Embryonic facial prominence (tissue), 1 donor: ENCODE results near the gene SHB.
"Not testable (repeated sequence)": the region's sequence is repeated elsewhere in the genome, so short reads cannot be mapped to it uniquely, and the experiment has no call there.

Experiments used
- DNase-seq: peaks from one replicate; pipeline ENCODE4 v3.0.0-alpha.2; 2016; ENCODE audit errors: extremely low spot score

The SHB gene

DNA sequence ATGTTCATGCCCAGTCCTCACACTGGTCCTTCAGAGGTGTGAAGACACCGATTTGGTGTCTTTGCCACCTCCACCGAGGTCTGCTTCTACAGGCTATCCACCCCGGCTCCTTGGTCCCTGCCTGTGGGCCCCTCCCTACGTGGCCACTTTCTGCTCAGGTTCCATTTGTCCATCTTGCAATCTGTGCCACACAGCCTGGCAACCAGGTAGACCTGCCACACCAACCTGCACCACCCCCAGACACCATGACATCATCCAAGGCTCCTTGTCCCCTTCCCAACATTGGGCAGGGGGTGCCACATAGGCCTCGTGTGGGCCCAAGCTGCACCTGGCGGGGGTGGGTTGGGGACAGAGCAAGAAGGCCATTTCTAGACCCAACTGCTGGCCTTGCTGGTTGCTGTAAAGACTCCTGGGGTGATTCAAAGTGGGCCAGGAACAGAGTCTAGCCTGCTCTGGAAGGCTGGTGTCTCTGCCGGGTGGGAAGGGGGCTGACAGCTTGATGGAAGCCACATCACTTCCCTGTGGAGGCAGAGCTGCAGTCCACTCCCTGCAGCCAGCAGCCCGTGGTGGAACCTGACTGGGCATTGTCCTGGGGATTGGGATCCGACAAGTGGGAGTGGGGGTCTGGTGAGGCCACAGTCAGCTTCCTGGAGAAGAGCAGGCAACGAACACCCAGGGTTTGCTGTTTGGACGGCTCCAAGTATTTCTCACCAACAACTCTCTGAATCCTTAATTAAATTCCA, 99.3 kb downstream of the SHB start:
- no peak for DNase-seq

DNA sequence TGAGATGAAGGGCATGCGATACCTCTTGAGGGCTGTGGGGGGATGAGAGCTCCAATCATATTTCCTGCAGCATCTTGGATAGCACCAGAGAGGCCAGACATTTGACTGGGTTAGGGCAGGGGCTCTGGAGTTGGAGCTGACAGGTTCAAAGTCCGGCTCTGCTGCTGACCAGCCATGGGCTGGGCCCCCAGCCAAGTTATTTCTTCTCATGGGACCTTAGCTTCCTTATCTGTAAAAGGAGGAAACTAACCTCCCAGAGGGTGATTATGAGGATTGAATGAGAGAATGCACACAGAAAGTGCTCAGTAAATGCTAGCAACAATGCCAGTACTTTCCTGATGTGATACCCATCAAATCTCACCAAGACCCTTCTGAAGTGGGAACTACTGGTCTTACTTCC, 99.9 kb downstream of the SHB start:
- no peak for DNase-seq

DNA sequence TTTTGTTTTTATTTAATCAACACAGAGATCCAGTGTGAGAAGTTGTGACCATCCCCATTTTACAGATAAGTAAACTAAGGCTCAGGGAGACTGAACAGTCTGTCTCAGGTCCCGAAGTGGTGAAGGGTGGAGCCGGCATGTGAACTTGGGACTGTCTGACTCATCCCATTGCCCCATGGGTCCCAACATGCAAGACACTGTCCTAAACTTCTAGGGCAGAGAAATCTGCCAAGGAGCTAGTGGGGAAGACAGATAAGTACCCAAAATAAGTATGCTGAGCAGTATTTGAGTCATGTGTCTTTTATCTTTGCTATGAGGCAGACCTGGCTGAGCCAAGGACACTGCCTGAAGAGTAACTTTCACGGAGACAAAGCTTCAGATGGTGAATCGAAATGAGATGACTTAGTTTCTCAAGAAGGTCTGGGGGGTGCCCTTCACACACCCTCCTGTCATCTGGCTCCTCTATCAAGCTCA, 100.8 kb downstream of the SHB start:
- no peak for DNase-seq

- DNase-seq, result no peak
Observed at GRCh38 chr9:37967761-37968080, 101.3 kb downstream of the SHB start.

GRCh38 chr9:37967014-37967760, 101.8 kb downstream of the SHB start:
- DNase-seq, result no peak

DNA sequence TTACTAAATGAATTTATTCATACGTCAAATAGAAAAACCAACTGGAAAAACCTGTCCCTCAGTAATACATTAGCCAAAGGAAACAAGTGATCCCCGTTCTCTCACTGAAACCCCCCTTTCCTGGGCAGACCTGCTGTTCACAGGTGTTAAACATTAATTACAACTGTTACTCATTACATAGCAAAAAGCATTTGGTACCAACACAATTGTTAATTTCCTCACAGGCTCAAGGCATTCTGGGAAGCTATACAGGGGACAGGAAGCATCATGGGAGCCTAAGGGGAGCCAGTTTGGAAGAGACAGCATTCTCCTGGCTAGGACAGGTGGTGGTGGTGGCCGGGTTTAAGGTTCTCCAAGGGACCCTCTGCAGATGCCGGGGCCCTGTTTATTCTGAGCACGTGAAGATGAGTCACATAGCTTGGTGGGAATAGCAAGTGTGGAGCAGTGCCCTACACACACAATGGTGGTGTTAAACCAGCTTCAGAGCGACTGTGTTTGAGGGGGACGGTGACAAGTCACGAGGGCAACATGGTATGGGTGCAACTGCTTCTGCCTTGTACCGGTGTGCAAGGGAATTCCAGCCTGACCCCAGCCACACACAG, 102.5 kb downstream of the SHB start:
- DNase-seq, result no peak

GRCh38 chr9:37965676-37966345, 103.2 kb downstream of the SHB start:
- DNase-seq, result not testable (repeated sequence)

- no peak for DNase-seq
Observed at GRCh38 chr9:37965116-37965515, 103.9 kb downstream of the SHB start.

- no peak for DNase-seq
Observed at GRCh38 chr9:37964740-37965081, 104.3 kb downstream of the SHB start.

GRCh38 chr9:37963936-37964739, 104.9 kb downstream of the SHB start:
- no peak for DNase-seq

DNA sequence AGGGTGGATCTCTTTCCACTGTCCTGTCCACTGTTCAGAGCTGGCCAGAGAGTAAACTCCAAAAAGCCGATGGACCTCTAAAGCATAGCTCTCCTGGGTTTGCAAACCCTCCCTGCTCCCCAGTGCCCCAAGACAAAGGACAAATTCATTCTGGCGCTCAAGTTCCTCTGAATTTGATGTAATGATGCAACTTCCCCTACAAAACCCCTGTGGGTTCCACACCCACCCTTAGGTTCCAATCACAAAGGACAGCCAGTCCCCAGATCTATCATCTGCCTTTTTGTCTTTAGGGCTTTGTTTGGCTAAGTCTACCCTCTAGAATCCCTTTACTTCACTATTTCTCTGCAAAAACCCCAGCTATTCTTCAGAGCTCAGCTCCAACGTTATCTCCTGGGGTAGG, 107.7 kb downstream of the SHB start:
- no peak for DNase-seq

- DNase-seq, result no peak
Observed at GRCh38 chr9:37960631-37961030, 108.4 kb downstream of the SHB start.

- no peak for DNase-seq
Observed at GRCh38 chr9:37959976-37960375, 109.1 kb downstream of the SHB start.

GRCh38 chr9:37958154-37958553, 110.9 kb downstream of the SHB start:
- DNase-seq, result no peak

GRCh38 chr9:37957664-37957953, 111.4 kb downstream of the SHB start:
- DNase-seq, result no peak

GRCh38 chr9:37956904-37957663, 111.9 kb downstream of the SHB start:
- DNase-seq, result no peak

- DNase-seq, result no peak
Observed at GRCh38 chr9:37956423-37956820, 112.6 kb downstream of the SHB start.

DNA sequence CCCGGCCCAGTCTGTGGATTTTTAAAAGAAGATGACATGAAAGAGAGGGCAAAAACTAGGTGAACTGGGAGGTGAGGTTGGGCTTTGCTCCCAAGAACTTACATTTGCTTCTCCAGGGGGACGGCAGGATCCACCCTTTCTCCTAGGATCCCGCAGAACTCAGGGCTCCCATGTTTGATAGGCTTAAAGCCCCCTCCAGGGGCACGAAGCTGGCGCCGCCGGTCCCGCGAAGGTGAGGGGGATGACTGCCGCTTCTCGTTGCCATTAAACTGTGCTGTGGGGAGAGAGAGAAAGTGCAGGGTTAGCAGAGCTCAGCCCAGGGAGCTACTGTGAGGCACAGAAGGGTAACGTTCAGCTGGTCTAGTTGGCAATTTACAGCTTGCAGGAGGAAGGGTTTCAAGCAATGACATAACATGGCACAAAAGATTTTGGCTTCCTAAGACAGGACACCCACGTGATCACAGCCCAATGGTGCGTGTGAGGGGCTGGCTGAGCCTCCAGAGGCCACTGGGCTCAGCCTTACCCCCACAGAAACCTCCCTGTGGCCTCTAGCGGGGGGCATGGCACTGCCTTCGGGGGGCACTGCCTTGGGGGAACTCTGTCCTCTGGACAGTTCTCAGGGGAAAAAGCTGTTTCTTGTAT, 113.1 kb downstream of the SHB start:
- DNase-seq, result no peak

DNA sequence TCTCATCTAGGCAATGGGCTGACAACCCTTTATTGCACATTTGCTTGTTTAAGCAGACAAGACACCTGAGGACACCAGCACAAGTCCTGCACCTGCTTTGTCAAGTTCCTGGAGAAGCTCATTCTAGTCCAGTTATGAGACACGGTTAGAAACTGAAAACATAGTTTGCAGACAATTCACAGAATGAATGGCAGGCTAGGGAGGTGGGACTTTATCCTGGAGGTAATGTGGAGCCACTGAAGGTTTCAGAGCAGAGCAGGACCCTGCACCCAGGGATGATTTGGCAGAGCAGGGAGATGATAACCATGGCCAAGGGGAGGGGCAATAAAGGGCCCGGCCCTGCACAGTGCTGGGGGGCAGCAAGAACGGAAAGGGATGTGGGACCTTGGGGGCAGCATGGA, 114.4 kb downstream of the SHB start:
- no peak for DNase-seq

GRCh38 chr9:37953775-37954437, 115.1 kb downstream of the SHB start:
- no peak for DNase-seq
